Testis (tissue), 2 donors: ENCODE measurements around the gene AOAH.

Source experiments
- POLR2A ChIP-seq: fragments of 450-650 bp; IDR thresholded peaks from one replicate; pipeline ENCODE4 v1.6.1; 2017; ENCODE audit warnings: antibody characterized with exemption, mild to moderate bottlenecking, moderate library complexity
- TF ChIP-seq, protein P1 (sequence below), 3 experiments: fragments of 450-650 bp in 2 of 3; fragments of 200-600 bp in 1 of 3; sonication (generic) in 1 of 3; IDR thresholded peaks; one replicate each; pipeline ENCODE4 v1.5.1; 2016 to 2019; ENCODE audit warnings: antibody characterized with exemption in 3 of 3, mild to moderate bottlenecking in 2 of 3, moderate library complexity in 1 of 3

DNA sequence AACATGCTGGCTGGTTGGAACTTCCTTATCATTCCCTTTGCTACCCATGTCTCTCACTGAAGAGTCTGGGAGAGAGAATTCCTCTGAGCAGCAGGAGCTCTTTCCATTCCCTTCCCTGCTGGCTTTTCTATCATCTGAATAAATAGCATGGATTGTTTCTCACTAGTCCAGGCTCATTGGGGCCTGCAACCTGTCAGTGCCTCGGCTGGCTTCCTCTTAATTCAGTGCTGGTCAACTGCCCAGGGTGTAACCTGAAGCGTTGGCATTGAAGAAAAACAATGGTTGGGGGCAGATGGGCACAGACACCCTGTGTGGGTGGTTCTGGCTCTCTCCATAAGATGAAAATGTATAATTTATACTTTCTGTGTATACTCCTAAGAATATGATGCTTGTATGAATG lies 179.0 kb downstream of the AOAH start:
- TF ChIP-seq, protein P1, sequence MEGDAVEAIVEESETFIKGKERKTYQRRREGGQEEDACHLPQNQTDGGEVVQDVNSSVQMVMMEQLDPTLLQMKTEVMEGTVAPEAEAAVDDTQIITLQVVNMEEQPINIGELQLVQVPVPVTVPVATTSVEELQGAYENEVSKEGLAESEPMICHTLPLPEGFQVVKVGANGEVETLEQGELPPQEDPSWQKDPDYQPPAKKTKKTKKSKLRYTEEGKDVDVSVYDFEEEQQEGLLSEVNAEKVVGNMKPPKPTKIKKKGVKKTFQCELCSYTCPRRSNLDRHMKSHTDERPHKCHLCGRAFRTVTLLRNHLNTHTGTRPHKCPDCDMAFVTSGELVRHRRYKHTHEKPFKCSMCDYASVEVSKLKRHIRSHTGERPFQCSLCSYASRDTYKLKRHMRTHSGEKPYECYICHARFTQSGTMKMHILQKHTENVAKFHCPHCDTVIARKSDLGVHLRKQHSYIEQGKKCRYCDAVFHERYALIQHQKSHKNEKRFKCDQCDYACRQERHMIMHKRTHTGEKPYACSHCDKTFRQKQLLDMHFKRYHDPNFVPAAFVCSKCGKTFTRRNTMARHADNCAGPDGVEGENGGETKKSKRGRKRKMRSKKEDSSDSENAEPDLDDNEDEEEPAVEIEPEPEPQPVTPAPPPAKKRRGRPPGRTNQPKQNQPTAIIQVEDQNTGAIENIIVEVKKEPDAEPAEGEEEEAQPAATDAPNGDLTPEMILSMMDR (IDR thresholded peaks at IDR 0.05) = no peak
- no peak for TF ChIP-seq POLR2A
